ENCODE data around the gene ZRANB2.
A peak's percentile ranks its signal among the peaks of the same experiment; 100 is the strongest.

ZRANB2 gene

DNA sequence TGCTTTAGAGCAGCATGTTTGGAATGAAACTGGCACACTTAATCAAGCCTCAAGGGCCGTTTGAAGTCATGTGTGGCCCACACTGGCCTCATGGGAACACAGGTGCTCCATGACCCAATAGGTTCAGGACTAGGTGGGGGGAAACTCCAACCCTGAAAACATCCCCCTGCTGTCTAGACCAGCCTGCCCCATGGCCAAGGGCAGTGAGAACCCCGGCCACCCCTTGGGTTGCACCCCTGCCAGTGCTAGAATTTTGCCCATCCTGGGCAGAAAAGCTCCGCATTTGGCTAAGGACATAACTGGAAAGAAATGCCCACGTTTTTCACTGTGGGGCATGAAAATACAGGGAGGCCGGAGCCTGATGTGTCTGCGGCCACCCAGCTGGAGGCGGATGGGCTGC lies 27.1 kb downstream of the ZRANB2 start:
- no peak overlapping the region for H2BK15ac ChIP-seq (ENCODE audit: low read length)
- H4K91ac ChIP-seq (ENCODE audit: low read depth, low read length, poor library complexity), result no peak overlapping the region
- no peak overlapping the region for H3K9ac ChIP-seq (ENCODE audit: low read depth, low read length, poor library complexity)
- no peak overlapping the region for H2AK5ac ChIP-seq (ENCODE audit: low read depth, low read length)
- H3K23ac ChIP-seq (ENCODE audit: low read depth, low read length, poor library complexity), result no peak overlapping the region
- WGBS, 2 donors (ENCODE audit: extremely low coverage in 2 of 2, insufficient read length in 2 of 2, insufficient replicate concordance in 1 of 2), result no CpG with 5 or more reads among the region's 7 CpGs
- H2AFZ ChIP-seq (ENCODE audit: low read length), result no peak overlapping the region
- no peak overlapping the region for H3K4ac ChIP-seq (ENCODE audit: low read length)
- peaks cover 0 to 12% (median under 1%) of the 10 kb centered on the region in 3 experiments for H3K27me3 ChIP-seq (ENCODE audit: control insufficient read depth in 3 of 3, insufficient read depth in 3 of 3, low read depth in 1 of 3, low read length in 3 of 3)
- no peak overlapping the region for H3K4me2 ChIP-seq (ENCODE audit: insufficient read depth, low read length, poor library complexity, severe bottlenecking)
- H2BK120ac ChIP-seq (ENCODE audit: low read depth, low read length), result no peak overlapping the region
- H3K27ac ChIP-seq (replicated peaks; ENCODE audit: low read length), result no peak overlapping the region
- H3K4me1 ChIP-seq (ENCODE audit: control insufficient read depth in 2 of 2, insufficient read depth in 1 of 2, low read depth in 1 of 2, low read length in 2 of 2), result no peaks in the 10 kb centered on the region
- H3K36me3 ChIP-seq (replicated peaks in 1 of 2; ENCODE audit: control insufficient read depth in 2 of 2, insufficient read depth in 2 of 2, low read length in 2 of 2), result peaks cover 0 to 35% of the 10 kb centered on the region in 2 donors
- H4K8ac ChIP-seq (ENCODE audit: low read depth, low read length), result no peak overlapping the region
- no peak overlapping the region for H3K4me3 ChIP-seq (ENCODE audit: low read length in 2 of 2)
- no peak overlapping the region for H3K14ac ChIP-seq (ENCODE audit: low read length)
- H2BK12ac ChIP-seq (ENCODE audit: low read length), result no peak overlapping the region
- no peak overlapping the region for H2BK5ac ChIP-seq (ENCODE audit: low read length)
- no peak for DNase-seq (ENCODE audit: low spot score)
- H3K79me1 ChIP-seq (ENCODE audit: low read depth, low read length), result no peaks in the 10 kb centered on the region
- H3K9me3 ChIP-seq (replicated peaks in 1 of 2; ENCODE audit: control insufficient read depth in 2 of 2, insufficient read depth in 1 of 2, low read depth in 1 of 2, low read length in 2 of 2), result no peaks in the 10 kb centered on the region
- H3K18ac ChIP-seq (ENCODE audit: low read length), result no peak overlapping the region

DNA sequence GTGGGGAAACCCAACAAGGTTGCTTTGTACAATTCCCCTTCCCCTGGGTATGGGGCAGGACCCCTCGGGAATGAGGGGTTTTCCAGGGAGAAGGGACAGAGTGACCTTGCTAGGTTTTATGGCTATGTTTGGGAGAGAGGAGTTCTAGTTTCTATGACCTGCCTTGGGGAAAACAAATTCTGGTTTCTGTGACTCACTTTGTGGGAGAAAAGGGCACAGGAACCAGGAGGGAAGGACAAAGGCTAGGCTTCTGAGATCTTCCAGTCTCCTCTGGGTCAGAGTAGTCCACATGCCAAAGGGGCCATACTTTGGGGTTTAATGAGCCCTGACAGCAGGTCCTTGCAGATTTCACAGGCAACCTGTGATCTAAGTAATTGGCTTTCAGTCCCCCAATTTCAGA lies 27.7 kb downstream of the ZRANB2 start:
- peaks cover 0 to 29% of the 10 kb centered on the region in 2 donors for H3K36me3 ChIP-seq (replicated peaks in 1 of 2; ENCODE audit: control insufficient read depth in 2 of 2, insufficient read depth in 2 of 2, low read length in 2 of 2)
- no CpG with 5 or more reads among the region's 1 CpG for WGBS, 2 donors (ENCODE audit: extremely low coverage in 2 of 2, insufficient read length in 2 of 2, insufficient replicate concordance in 1 of 2)
- H2AFZ ChIP-seq (ENCODE audit: low read length), result no peak overlapping the region
- no peak overlapping the region for H3K4me3 ChIP-seq (ENCODE audit: low read length in 2 of 2)
- no peak overlapping the region for H4K8ac ChIP-seq (ENCODE audit: low read depth, low read length)
- no peak overlapping the region for H3K23ac ChIP-seq (ENCODE audit: low read depth, low read length, poor library complexity)
- H3K9ac ChIP-seq (ENCODE audit: low read depth, low read length, poor library complexity), result no peak overlapping the region
- H2BK120ac ChIP-seq (ENCODE audit: low read depth, low read length), result no peak overlapping the region
- H2AK5ac ChIP-seq (ENCODE audit: low read depth, low read length), result no peak overlapping the region
- no peaks in the 10 kb centered on the region for H3K9me3 ChIP-seq (replicated peaks in 1 of 2; ENCODE audit: control insufficient read depth in 2 of 2, insufficient read depth in 1 of 2, low read depth in 1 of 2, low read length in 2 of 2)
- no peak overlapping the region for H4K91ac ChIP-seq (ENCODE audit: low read depth, low read length, poor library complexity)
- no peak overlapping the region for H3K4me2 ChIP-seq (ENCODE audit: insufficient read depth, low read length, poor library complexity, severe bottlenecking)
- H3K79me1 ChIP-seq (ENCODE audit: low read depth, low read length), result no peaks in the 10 kb centered on the region
- H3K14ac ChIP-seq (ENCODE audit: low read length), result no peak overlapping the region
- no peak overlapping the region for H3K4ac ChIP-seq (ENCODE audit: low read length)
- no peaks in the 10 kb centered on the region for H3K4me1 ChIP-seq (ENCODE audit: control insufficient read depth in 2 of 2, insufficient read depth in 1 of 2, low read depth in 1 of 2, low read length in 2 of 2)
- no peak for DNase-seq (ENCODE audit: low spot score)
- peaks cover 0 to 18% (median 5%) of the 10 kb centered on the region in 3 experiments for H3K27me3 ChIP-seq (ENCODE audit: control insufficient read depth in 3 of 3, insufficient read depth in 3 of 3, low read depth in 1 of 3, low read length in 3 of 3)
- H2BK5ac ChIP-seq (ENCODE audit: low read length), result no peak overlapping the region
- no peak overlapping the region for H3K27ac ChIP-seq (replicated peaks; ENCODE audit: low read length)
- H2BK15ac ChIP-seq (ENCODE audit: low read length), result no peak overlapping the region
- no peak overlapping the region for H3K18ac ChIP-seq (ENCODE audit: low read length)
- no peak overlapping the region for H2BK12ac ChIP-seq (ENCODE audit: low read length)

DNA sequence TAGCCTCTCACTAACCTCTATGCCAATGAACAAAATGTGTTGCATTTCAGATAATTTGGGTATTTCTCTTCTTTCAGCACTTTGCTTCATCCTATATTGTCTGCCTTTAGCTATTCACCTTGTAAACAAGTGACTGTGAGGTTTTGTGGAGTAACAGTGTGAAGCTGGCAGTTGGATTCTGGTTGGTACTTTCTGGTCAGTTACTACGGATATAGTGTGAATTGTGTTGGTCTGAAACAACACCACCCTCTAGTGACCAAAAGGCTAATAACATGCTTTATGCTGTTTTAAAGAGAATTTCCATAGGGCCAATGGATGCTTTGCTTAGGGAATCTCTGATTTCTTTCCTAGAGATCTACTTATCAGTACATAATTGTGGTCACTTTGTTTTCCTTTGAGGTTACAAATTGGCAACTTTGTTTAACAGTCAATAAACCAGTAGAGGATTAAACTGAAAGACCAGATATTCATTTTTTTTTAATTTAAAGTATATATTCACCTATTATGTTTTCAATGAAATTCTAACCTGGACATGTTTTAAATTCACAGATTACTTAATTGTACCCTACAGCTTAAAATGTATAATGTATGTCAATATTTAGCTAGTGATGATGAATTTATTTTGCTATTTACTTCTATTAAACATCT lies 30.8 kb downstream of the ZRANB2 start:
- no peak overlapping the region for H3K23ac ChIP-seq (ENCODE audit: low read depth, low read length, poor library complexity)
- H3K9ac ChIP-seq (ENCODE audit: low read depth, low read length, poor library complexity), result no peak overlapping the region
- H3K18ac ChIP-seq (ENCODE audit: low read length), result no peak overlapping the region
- no CpG with 5 or more reads among the region's 1 CpG for WGBS, 2 donors (ENCODE audit: extremely low coverage in 2 of 2, insufficient read length in 2 of 2, insufficient replicate concordance in 1 of 2)
- peaks cover 0 to 7% of the 10 kb centered on the region in 2 donors for H3K9me3 ChIP-seq (replicated peaks in 1 of 2; ENCODE audit: control insufficient read depth in 2 of 2, insufficient read depth in 1 of 2, low read depth in 1 of 2, low read length in 2 of 2)
- H2AK5ac ChIP-seq (ENCODE audit: low read depth, low read length), result no peak overlapping the region
- peaks cover 4% of the 10 kb centered on the region for H3K79me1 ChIP-seq (ENCODE audit: low read depth, low read length)
- H3K36me3 ChIP-seq (replicated peaks in 1 of 2; ENCODE audit: control insufficient read depth in 2 of 2, insufficient read depth in 2 of 2, low read length in 2 of 2), result peaks cover 0 to 6% of the 10 kb centered on the region in 2 donors
- H3K4me3 ChIP-seq (ENCODE audit: low read length in 2 of 2), result no peak overlapping the region
- H3K4ac ChIP-seq (ENCODE audit: low read length), result no peak overlapping the region
- H2AFZ ChIP-seq (ENCODE audit: low read length), result no peak overlapping the region
- no peak overlapping the region for H2BK5ac ChIP-seq (ENCODE audit: low read length)
- H3K27ac ChIP-seq (replicated peaks; ENCODE audit: low read length), result no peak overlapping the region
- H2BK12ac ChIP-seq (ENCODE audit: low read length), result no peak overlapping the region
- no peak overlapping the region for H4K8ac ChIP-seq (ENCODE audit: low read depth, low read length)
- H2BK15ac ChIP-seq (ENCODE audit: low read length), result no peak overlapping the region
- peaks cover 2 to 4% of the 10 kb centered on the region in 2 donors for H3K4me1 ChIP-seq (ENCODE audit: control insufficient read depth in 2 of 2, insufficient read depth in 1 of 2, low read depth in 1 of 2, low read length in 2 of 2)
- no peak overlapping the region for H3K14ac ChIP-seq (ENCODE audit: low read length)
- DNase-seq (ENCODE audit: low spot score), result peak; percentile 70
- no peak overlapping the region for H3K4me2 ChIP-seq (ENCODE audit: insufficient read depth, low read length, poor library complexity, severe bottlenecking)
- H2BK120ac ChIP-seq (ENCODE audit: low read depth, low read length), result no peak overlapping the region
- H3K27me3 ChIP-seq (ENCODE audit: control insufficient read depth in 3 of 3, insufficient read depth in 3 of 3, low read depth in 1 of 3, low read length in 3 of 3), result peaks cover 13 to 46% (median 25%) of the 10 kb centered on the region in 3 experiments
- H4K91ac ChIP-seq (ENCODE audit: low read depth, low read length, poor library complexity), result no peak overlapping the region

DNA sequence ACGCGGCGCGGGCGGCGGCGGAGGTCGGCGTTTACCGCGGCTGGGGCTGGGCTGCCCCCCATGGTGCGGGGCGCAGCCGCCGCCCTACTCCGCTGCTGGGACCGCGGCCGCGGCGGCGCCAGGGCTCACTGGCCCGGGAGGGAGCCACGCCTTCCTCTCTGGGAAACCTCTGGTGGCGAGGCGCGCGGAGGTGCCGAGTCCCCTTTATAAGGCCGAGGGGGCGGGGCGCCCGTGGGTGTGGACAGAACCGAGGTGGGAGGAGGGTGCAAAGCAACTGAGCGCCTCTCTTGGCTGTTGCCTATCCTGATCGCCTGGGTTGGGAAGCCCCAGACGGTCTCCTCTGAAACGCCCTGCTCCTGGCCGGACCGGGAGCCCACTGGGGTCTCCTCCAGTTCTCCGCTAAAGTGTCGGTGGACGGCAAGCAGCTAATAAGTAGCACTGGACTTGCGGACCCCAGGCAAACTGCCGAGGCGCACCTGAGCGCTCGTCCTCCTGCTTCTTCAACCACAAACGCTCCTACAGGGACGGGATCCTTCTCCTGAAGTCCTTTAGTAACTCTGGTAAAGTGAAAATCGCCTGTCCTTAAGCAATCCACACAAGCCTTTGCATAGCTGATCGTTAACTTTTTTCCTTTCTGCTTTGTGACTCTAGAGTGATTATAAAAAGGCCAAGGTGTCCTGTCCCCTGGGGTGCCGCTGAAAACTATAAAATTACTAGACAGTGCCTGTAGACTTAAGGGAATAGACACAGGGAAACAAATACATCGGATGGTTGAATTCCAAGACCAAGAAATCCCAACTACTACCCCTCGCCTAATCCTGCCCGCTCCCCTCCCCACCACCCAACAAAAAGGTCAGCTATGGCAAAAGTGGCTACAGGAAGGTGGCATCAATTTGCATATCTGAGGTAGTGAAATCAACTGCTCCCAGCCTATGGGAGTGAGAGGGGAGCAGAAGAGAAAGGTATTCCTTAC lies 32.9 kb downstream of the ZRANB2 start, which contains the start of gene PTGER3:
Gene PTGER3 (minus strand): TSS at position 182 of the 973 bp plus-strand sequence. CDS start 239 bp downstream, outside the sequence.
- Histone ChIP-seq H3K9me3 (replicated peaks in 1 of 2; ENCODE audit: control insufficient read depth in 2 of 2, insufficient read depth in 1 of 2, low read depth in 1 of 2, low read length in 2 of 2) (peaks cover 0 to 7% of the 10 kb centered on the region in 2 donors), H3K27me3 (ENCODE audit: control insufficient read depth in 3 of 3, insufficient read depth in 3 of 3, low read depth in 1 of 3, low read length in 3 of 3) (peaks cover 13 to 55% (median 25%) of the 10 kb centered on the region in 3 experiments), H3K79me1 (ENCODE audit: low read depth, low read length) (peaks cover 4% of the 10 kb centered on the region), H3K14ac (ENCODE audit: low read length) (peak within 1 kb of the TSS; percentile 82), H2AFZ (ENCODE audit: low read length) (peak within 1 kb of the TSS; percentile 94), H3K18ac (ENCODE audit: low read length) (peak within 1 kb of the TSS; percentile 90), H3K27ac (replicated peaks; ENCODE audit: low read length) (no peak within 1 kb of the TSS), H3K23ac (ENCODE audit: low read depth, low read length, poor library complexity) (peak within 1 kb of the TSS; percentile 95), H2BK5ac (ENCODE audit: low read length) (no peak within 1 kb of the TSS), H2AK5ac (ENCODE audit: low read depth, low read length) (peak within 1 kb of the TSS; percentile 63), H4K8ac (ENCODE audit: low read depth, low read length) (peak within 1 kb of the TSS; percentile 99), H2BK15ac (ENCODE audit: low read length) (peak within 1 kb of the TSS; percentile 58), H3K36me3 (replicated peaks in 1 of 2; ENCODE audit: control insufficient read depth in 2 of 2, insufficient read depth in 2 of 2, low read length in 2 of 2) (no peaks in the 10 kb centered on the region), H3K4me2 (ENCODE audit: insufficient read depth, low read length, poor library complexity, severe bottlenecking) (peak within 1 kb of the TSS; percentile 98), H2BK120ac (ENCODE audit: low read depth, low read length) (peak within 1 kb of the TSS; percentile 61), H3K9ac (ENCODE audit: low read depth, low read length, poor library complexity) (peak within 1 kb of the TSS; percentile 91), H4K91ac (ENCODE audit: low read depth, low read length, poor library complexity) (no peak within 1 kb of the TSS), H3K4me1 (ENCODE audit: control insufficient read depth in 2 of 2, insufficient read depth in 1 of 2, low read depth in 1 of 2, low read length in 2 of 2) (peaks cover 2 to 4% of the 10 kb centered on the region in 2 donors), H3K4ac (ENCODE audit: low read length) (no peak within 1 kb of the TSS), H3K4me3 (ENCODE audit: low read length in 2 of 2) (peak within 1 kb of the TSS; percentile 35 to 83), H2BK12ac (ENCODE audit: low read length) (peak within 1 kb of the TSS; percentile 41)
- DNase-seq (ENCODE audit: low spot score), result peak; percentile 55
- WGBS, 2 donors (ENCODE audit: extremely low coverage in 2 of 2, insufficient read length in 2 of 2, insufficient replicate concordance in 1 of 2), result no CpG with 5 or more reads among the region's 56 CpGs

Measured in neuronal stem cell (in vitro differentiated cells).